IMR-90 (cell line): ENCODE results near the gene ZCCHC24. TPM values are rescaled to one million over a fixed set of nuclear protein-coding genes. Genes with fewer than 3 reads are reported as not detected.

ENCODE experiments used
- ATAC-seq: fragments of 200-7000 bp; cut with Tn5 transposase; 2 replicates; pipeline ENCODE4 v1.9.1; 2020; ENCODE audit warnings: low read depth, mild to moderate bottlenecking, moderate library complexity
- BruUV-seq: library from RNA; stranded (reverse); fragments of 400-500 nt; replicated peaks from 2 replicates; lab custom pipeline; 2021; lab: Mats Ljungman, UMichigan
- CTCF ChIA-PET: fragments of 300-600 bp; formaldehyde crosslinking; extraction: SDS; loops from one replicate; lab custom pipeline; 2021; ENCODE audit warnings: antibody characterized with exemption; lab: Yijun Ruan, JAX
- POLR2A ChIA-PET: fragments of 300-600 bp; sonication (Branson Sonifier 250); formaldehyde crosslinking; loops from one replicate; lab custom pipeline; 2022; ENCODE audit warnings: antibody characterized with exemption; ENCODE audit not compliant: unreplicated experiment; lab: Charles Lee
- DNase-seq: peaks from one replicate; pipeline ENCODE4 v3.0.0; 2013
- H2AFZ ChIP-seq: replicated peaks from 2 replicates; pipeline ENCODE3; 2013; ENCODE audit warnings: low read length, mild to moderate bottlenecking; ENCODE audit not compliant: poor library complexity
- H2AK5ac ChIP-seq: 2 replicates; pipeline ENCODE4 v1.6.1; 2013; ENCODE audit warnings: low read depth, low read length, inconsistent platforms
- H2AK9ac ChIP-seq: replicated peaks from 2 replicates; pipeline ENCODE3; 2013; ENCODE audit warnings: mild to moderate bottlenecking, low read depth, low read length, moderate library complexity; ENCODE audit not compliant: poor library complexity
- H2BK120ac ChIP-seq: 2 replicates; pipeline ENCODE4 v1.6.1; 2013; ENCODE audit warnings: low read depth, low read length, inconsistent platforms
- H2BK15ac ChIP-seq: 3 replicates; pipeline ENCODE4 v1.6.1; 2013; ENCODE audit warnings: low read depth, low read length, inconsistent platforms
- H2BK20ac ChIP-seq: 2 replicates; pipeline ENCODE4 v1.6.1; 2013; ENCODE audit warnings: low read depth, mild to moderate bottlenecking, inconsistent platforms, low read length, moderate library complexity
- H2BK5ac ChIP-seq: 2 replicates; pipeline ENCODE4 v1.6.1; 2013; ENCODE audit warnings: mild to moderate bottlenecking, low read depth, low read length, inconsistent platforms; ENCODE audit not compliant: poor library complexity, severe bottlenecking
- H3K14ac ChIP-seq: replicated peaks from 2 replicates; pipeline ENCODE4 v1.6.1; 2013; ENCODE audit warnings: low read depth, low read length, inconsistent platforms
- H3K18ac ChIP-seq: 2 replicates; pipeline ENCODE4 v1.6.1; 2013; ENCODE audit warnings: low read depth, low read length, control low read depth
- H3K23ac ChIP-seq: 2 replicates; pipeline ENCODE4 v1.6.1; 2013; ENCODE audit warnings: low read depth, low read length, inconsistent platforms
- H3K27ac ChIP-seq: 2 replicates; pipeline ENCODE4 v1.5.1; 2013; ENCODE audit warnings: mild to moderate bottlenecking, control low read depth, low read length; ENCODE audit not compliant: insufficient read depth
- H3K27me3 ChIP-seq: 2 replicates; pipeline ENCODE4 v1.6.1; 2013; ENCODE audit warnings: low read length; ENCODE audit not compliant: control insufficient read depth, insufficient read depth
- H3K36me3 ChIP-seq: 2 replicates; pipeline ENCODE4 v1.6.1; 2013; ENCODE audit warnings: low read length, mixed read lengths; ENCODE audit not compliant: control insufficient read depth, insufficient read depth
- H3K4ac ChIP-seq: 2 replicates; pipeline ENCODE4 v1.6.1; 2013; ENCODE audit warnings: low read depth, low read length, inconsistent platforms
- H3K4me1 ChIP-seq: 2 replicates; pipeline ENCODE4 v1.6.1; 2013; ENCODE audit warnings: low read length, mixed read lengths; ENCODE audit not compliant: control insufficient read depth, insufficient read depth
- H3K4me2 ChIP-seq: 2 replicates; pipeline ENCODE4 v1.6.1; 2013; ENCODE audit warnings: low read depth, mild to moderate bottlenecking, control low read depth, low read length, moderate library complexity
- H3K4me3 ChIP-seq: 2 replicates; pipeline ENCODE4 v1.5.1; 2013; ENCODE audit warnings: low read depth, mild to moderate bottlenecking, control low read depth, low read length, moderate library complexity; ENCODE audit not compliant: insufficient read depth
- H3K56ac ChIP-seq: 2 replicates; pipeline ENCODE4 v1.6.1; 2013; ENCODE audit warnings: low read length, inconsistent platforms; ENCODE audit not compliant: insufficient read depth; ENCODE audit errors: extremely low read depth
- H3K79me1 ChIP-seq, 2 experiments: 2 replicates each; pipeline ENCODE4 v1.6.1; 2013; ENCODE audit warnings: low read length in 2 of 2, inconsistent platforms in 1 of 2, low read depth in 1 of 2
- H3K9ac ChIP-seq: 2 replicates; pipeline ENCODE4 v1.6.1; 2013; ENCODE audit warnings: low read depth, low read length, control low read depth
- H3K9me1 ChIP-seq: 2 replicates; pipeline ENCODE4 v1.6.1; 2013; ENCODE audit warnings: low read length, inconsistent platforms; ENCODE audit not compliant: insufficient read depth
- H3K9me3 ChIP-seq: 2 replicates; pipeline ENCODE4 v1.6.1; 2013; ENCODE audit warnings: low read length; ENCODE audit not compliant: control insufficient read depth, insufficient read depth
- H4K20me1 ChIP-seq: 2 replicates; pipeline ENCODE4 v1.6.1; 2013; ENCODE audit warnings: low read length, inconsistent platforms; ENCODE audit not compliant: insufficient read depth
- H4K5ac ChIP-seq: 2 replicates; pipeline ENCODE4 v1.6.1; 2013; ENCODE audit warnings: mild to moderate bottlenecking, low read depth, low read length, control low read depth
- H4K8ac ChIP-seq, 2 experiments: 2 replicates each; pipeline ENCODE4 v1.6.1; 2013; ENCODE audit warnings: low read depth in 2 of 2, low read length in 2 of 2, control low read depth in 1 of 2, inconsistent platforms in 1 of 2
- H4K91ac ChIP-seq: 2 replicates; pipeline ENCODE4 v1.6.1; 2013; ENCODE audit warnings: low read depth, low read length, inconsistent platforms; ENCODE audit not compliant: insufficient read depth
- CEBPB ChIP-seq: IDR thresholded peaks from 2 replicates; pipeline ENCODE4 v1.6.1; 2012; ENCODE audit warnings: low read depth, low read length, improper control_type of control experiment
- FOS ChIP-seq: fragments of 150-350 bp; IDR thresholded peaks from 2 replicates; pipeline ENCODE4 v1.6.1; 2016; ENCODE audit warnings: low read depth, low read length
- MAFK ChIP-seq: IDR thresholded peaks from 2 replicates; pipeline ENCODE4 v1.6.1; 2012; ENCODE audit warnings: low read depth, low read length, improper control_type of control experiment
- MAZ ChIP-seq: IDR thresholded peaks from 2 replicates; pipeline ENCODE4 v1.6.1; 2012; ENCODE audit warnings: low read depth, mild to moderate bottlenecking, low read length, improper control_type of control experiment, moderate library complexity, borderline replicate concordance
- MXI1 ChIP-seq: IDR thresholded peaks from 2 replicates; pipeline ENCODE4 v1.6.1; 2012; ENCODE audit warnings: low read depth, mild to moderate bottlenecking, low read length, moderate library complexity, borderline replicate concordance
- NFE2L2 ChIP-seq: fragments of 150-350 bp; IDR thresholded peaks from 2 replicates; pipeline ENCODE4 v1.6.1; 2016; ENCODE audit warnings: low read depth, mild to moderate bottlenecking, low read length
- RFX5 ChIP-seq: IDR thresholded peaks from 2 replicates; pipeline ENCODE4 v1.8.0; 2012; ENCODE audit warnings: low read depth, mild to moderate bottlenecking, low read length, moderate library complexity
- WGBS, 2 experiments: methylation state at CpG; one replicate each; pipeline versions ENCODE4 v1.1.5 to v1.1.7; 2013; ENCODE audit warnings: missing lambda C conversion rate in 2 of 2; ENCODE audit not compliant: insufficient read length in 1 of 2; ENCODE audit errors: extremely low coverage in 2 of 2; 5-methylcytosine and 5-hydroxymethylcytosine counted together
- dilution Hi-C: fragments of 300-500 bp; cut with HindIII; formaldehyde crosslinking; loops from one replicate; pipeline ENCODE4 v1.14.3; 2018; ENCODE audit warnings: low sequenced_read_pairs; ENCODE audit not compliant: unreplicated experiment
- in situ Hi-C: fragments of 300-500 bp; cut with MboI; formaldehyde crosslinking; loops from 3 replicates; pipeline ENCODE4 v1.14.3; 2019; ENCODE audit warnings: low sequenced_read_pairs, inconsistent platforms, mixed read lengths
- intact Hi-C: fragments of 100-400 bp; cut with micrococcal nuclease; formaldehyde crosslinking; loops from 2 replicates; pipeline ENCODE4 v1.10.0; 2022
- polyA plus RNA-seq, 3 experiments: library from polyadenylated mRNA; depleted of rRNA; stranded (reverse); fragments of >200 nt; gene quantifications; 2 replicates each; pipeline ENCODE4 v1.2.3, GENCODE V29; 2012; ENCODE audit warnings: low replicate concordance in 1 of 3
- total RNA-seq: library from RNA; depleted of rRNA; stranded (reverse); fragments of >200 nt; gene quantifications from 2 replicates; pipeline ENCODE4 v1.2.3, GENCODE V29; 2012
- TF ChIP-seq, protein P1 (sequence below): fragments of 150-350 bp; IDR thresholded peaks from 2 replicates; pipeline ENCODE4 v1.6.1; 2016; ENCODE audit warnings: low read depth, mild to moderate bottlenecking, low read length, moderate library complexity, borderline replicate concordance
- TF ChIP-seq, protein P2 (sequence below): conservative IDR thresholded peaks from 2 replicates; pipeline ENCODE4 v1.5.1; 2012; ENCODE audit warnings: mild to moderate bottlenecking, low read depth, low read length, improper control_type of control experiment
- TF ChIP-seq, protein P3 (sequence below): fragments of 150-350 bp; IDR thresholded peaks from 2 replicates; pipeline ENCODE4 v1.6.1; 2017; ENCODE audit warnings: mild to moderate bottlenecking, antibody characterized with exemption, low read length, low read depth

Gene ZCCHC24
- total and polyA plus RNA-seq, 2 of the 4 experiments (the other 2 are of a cell fraction) = 15.1 to 25.9 TPM

DNA sequence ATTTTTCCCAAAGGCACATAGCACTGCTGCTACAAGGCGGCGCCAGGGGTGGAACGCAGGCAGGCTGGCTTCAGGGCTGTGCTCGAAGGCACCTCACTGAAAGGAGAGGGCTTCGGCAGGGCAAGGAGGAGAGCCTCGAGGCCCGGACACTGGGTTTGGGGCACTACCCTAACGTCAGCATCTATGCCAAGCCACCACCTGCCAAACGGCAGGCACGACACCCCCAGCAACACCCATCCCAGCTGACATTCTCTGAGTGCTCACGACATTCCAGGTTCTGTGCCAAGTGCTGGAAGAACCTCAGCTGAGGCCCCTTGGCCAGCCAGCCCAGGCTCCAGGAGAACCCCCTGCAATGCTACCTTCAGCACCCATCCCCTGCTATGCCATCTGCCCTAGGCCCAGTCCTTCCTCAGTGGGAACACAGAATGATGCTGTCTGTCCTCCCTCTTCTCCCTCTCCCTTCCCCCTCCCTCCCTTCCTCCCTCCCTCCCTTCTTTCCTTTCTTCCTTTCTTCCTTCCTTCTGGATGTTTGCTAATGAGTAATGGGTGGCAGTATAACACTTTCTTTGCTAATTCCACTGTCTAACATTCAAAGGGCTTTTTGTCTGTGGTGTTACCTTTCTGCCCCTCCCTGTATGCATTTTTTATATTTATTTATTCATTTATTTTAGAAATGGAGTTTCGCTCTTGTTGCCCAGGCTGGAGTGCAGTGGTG lies 24.3 kb downstream of the ZCCHC24 start:
- Histone ChIP-seq H2BK120ac (peak overlapping the region; percentile 44; the same call in 1 of the 2 replicates), H4K20me1 (peaks cover 42% of the 10 kb centered on the region), H2BK20ac (no peak overlapping the region), H2AK5ac (peak overlapping the region; percentile 91), H3K9me1 (peaks cover 48% of the 10 kb centered on the region), H3K18ac (peak overlapping the region; percentile 55), H3K9ac (no peak overlapping the region; the same call in 1 of the 2 replicates), H2AFZ (peak overlapping the region; percentile 43), H3K4ac (peak overlapping the region; percentile 48), H3K4me3 (no peak overlapping the region), H4K5ac (peak overlapping the region; percentile 55; the same call in 1 of the 2 replicates), H3K27ac (peak overlapping the region; percentile 54; the same call in 1 of the 2 replicates), H3K4me2 (no peak overlapping the region), H3K23ac (peak overlapping the region; percentile 68), H3K79me1 (peaks cover 54 to 91% of the 10 kb centered on the region in 2 experiments), H3K27me3 (no peaks in the 10 kb centered on the region), H4K8ac (peak overlapping the region in 1 of 2 experiments; percentile 28; a peak in 1 of 4 replicates), H3K9me3 (no peaks in the 10 kb centered on the region), H3K36me3 (peaks cover 60% of the 10 kb centered on the region), H3K56ac (no peak overlapping the region), H2BK15ac (peak overlapping the region; percentile 76; the same call in 1 of the 3 replicates), H2AK9ac (peak overlapping the region; percentile 60), H3K14ac (peak overlapping the region; percentile 89), H4K91ac (peak overlapping the region; percentile 24; the same call in 1 of the 2 replicates), H3K4me1 (peaks cover 45% of the 10 kb centered on the region), H2BK5ac (peak overlapping the region; percentile 25)
- 60% methylated on average over 1 of the region's 12 CpGs; no CpG with 5 or more reads in 1 of the 2 experiments for WGBS, 2 experiments
- ChIA-PET POLR2A (no interaction called here), CTCF (no interaction called here)
- no peak for DNase-seq
- TF ChIP-seq CEBPB = no peak
- TF ChIP-seq MAFK = no peak
- TF ChIP-seq, protein P1, sequence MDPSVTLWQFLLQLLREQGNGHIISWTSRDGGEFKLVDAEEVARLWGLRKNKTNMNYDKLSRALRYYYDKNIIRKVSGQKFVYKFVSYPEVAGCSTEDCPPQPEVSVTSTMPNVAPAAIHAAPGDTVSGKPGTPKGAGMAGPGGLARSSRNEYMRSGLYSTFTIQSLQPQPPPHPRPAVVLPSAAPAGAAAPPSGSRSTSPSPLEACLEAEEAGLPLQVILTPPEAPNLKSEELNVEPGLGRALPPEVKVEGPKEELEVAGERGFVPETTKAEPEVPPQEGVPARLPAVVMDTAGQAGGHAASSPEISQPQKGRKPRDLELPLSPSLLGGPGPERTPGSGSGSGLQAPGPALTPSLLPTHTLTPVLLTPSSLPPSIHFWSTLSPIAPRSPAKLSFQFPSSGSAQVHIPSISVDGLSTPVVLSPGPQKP = no peak
- TF ChIP-seq, protein P2, sequence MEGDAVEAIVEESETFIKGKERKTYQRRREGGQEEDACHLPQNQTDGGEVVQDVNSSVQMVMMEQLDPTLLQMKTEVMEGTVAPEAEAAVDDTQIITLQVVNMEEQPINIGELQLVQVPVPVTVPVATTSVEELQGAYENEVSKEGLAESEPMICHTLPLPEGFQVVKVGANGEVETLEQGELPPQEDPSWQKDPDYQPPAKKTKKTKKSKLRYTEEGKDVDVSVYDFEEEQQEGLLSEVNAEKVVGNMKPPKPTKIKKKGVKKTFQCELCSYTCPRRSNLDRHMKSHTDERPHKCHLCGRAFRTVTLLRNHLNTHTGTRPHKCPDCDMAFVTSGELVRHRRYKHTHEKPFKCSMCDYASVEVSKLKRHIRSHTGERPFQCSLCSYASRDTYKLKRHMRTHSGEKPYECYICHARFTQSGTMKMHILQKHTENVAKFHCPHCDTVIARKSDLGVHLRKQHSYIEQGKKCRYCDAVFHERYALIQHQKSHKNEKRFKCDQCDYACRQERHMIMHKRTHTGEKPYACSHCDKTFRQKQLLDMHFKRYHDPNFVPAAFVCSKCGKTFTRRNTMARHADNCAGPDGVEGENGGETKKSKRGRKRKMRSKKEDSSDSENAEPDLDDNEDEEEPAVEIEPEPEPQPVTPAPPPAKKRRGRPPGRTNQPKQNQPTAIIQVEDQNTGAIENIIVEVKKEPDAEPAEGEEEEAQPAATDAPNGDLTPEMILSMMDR = no peak
- TF ChIP-seq, protein P3, sequence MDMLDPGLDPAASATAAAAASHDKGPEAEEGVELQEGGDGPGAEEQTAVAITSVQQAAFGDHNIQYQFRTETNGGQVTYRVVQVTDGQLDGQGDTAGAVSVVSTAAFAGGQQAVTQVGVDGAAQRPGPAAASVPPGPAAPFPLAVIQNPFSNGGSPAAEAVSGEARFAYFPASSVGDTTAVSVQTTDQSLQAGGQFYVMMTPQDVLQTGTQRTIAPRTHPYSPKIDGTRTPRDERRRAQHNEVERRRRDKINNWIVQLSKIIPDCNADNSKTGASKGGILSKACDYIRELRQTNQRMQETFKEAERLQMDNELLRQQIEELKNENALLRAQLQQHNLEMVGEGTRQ = no peak
- no peak for TF ChIP-seq MAZ
- no peak for TF ChIP-seq NFE2L2
- TF ChIP-seq FOS = no peak
- TF ChIP-seq MXI1 = no peak
- no peak for TF ChIP-seq RFX5
- BruUV-seq = no TSS peak
- dilution Hi-C loops (no loop called here), intact Hi-C loops (no loop called here), in situ Hi-C loops (no loop called here)
- ATAC-seq = no peak
